Epithelial cell of proximal tubule (primary cell): ENCODE results near the gene FTO. TPM values are rescaled to one million over a fixed set of nuclear protein-coding genes. Genes with fewer than 3 reads are reported as not detected.

Experiments
- DNase-seq: peaks from one replicate; pipeline ENCODE4 v3.0.0-alpha.2; 2011; ENCODE audit warnings: low read depth
- H3K4me3 ChIP-seq: 2 replicates; pipeline ENCODE4 v1.5.1; 2011; ENCODE audit warnings: low read depth, mild to moderate bottlenecking, low read length
- total RNA-seq: library from RNA; depleted of rRNA; stranded (reverse); fragments of >200 nt; gene quantifications from 2 replicates; pipeline ENCODE4 v1.2.3, GENCODE V29; 2015
- TF ChIP-seq, protein P1 (sequence below): conservative IDR thresholded peaks from 2 replicates; pipeline ENCODE4 v1.5.1; 2012; ENCODE audit warnings: low read depth, mild to moderate bottlenecking, low read length

Gene FTO
- total RNA-seq, 1 donor from 2014 or later = 62.7 TPM

DNA sequence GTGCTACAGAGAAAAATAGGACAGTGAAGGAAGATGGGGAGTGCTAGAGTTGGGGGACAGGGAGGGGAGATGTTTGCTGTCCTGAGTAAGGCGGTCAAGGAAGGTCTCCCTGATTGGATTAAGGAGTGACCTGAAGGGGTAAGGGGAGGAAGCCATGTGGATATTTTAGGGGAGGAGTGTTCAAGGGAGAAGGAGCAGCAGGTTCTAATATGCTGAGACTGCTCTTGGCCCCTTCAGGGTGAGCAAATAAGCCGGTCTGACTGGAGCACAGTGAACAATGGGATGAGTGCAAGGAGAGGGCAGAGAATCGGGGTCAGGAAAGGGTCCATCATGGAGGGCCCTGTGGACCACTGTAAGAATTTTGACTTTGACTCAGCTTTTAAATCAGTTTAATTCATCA is 393.8 kb downstream of the FTO start:
- TF ChIP-seq, protein P1, sequence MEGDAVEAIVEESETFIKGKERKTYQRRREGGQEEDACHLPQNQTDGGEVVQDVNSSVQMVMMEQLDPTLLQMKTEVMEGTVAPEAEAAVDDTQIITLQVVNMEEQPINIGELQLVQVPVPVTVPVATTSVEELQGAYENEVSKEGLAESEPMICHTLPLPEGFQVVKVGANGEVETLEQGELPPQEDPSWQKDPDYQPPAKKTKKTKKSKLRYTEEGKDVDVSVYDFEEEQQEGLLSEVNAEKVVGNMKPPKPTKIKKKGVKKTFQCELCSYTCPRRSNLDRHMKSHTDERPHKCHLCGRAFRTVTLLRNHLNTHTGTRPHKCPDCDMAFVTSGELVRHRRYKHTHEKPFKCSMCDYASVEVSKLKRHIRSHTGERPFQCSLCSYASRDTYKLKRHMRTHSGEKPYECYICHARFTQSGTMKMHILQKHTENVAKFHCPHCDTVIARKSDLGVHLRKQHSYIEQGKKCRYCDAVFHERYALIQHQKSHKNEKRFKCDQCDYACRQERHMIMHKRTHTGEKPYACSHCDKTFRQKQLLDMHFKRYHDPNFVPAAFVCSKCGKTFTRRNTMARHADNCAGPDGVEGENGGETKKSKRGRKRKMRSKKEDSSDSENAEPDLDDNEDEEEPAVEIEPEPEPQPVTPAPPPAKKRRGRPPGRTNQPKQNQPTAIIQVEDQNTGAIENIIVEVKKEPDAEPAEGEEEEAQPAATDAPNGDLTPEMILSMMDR = no peak
- H3K4me3 ChIP-seq = no peak overlapping the region
- no peak for DNase-seq

DNA sequence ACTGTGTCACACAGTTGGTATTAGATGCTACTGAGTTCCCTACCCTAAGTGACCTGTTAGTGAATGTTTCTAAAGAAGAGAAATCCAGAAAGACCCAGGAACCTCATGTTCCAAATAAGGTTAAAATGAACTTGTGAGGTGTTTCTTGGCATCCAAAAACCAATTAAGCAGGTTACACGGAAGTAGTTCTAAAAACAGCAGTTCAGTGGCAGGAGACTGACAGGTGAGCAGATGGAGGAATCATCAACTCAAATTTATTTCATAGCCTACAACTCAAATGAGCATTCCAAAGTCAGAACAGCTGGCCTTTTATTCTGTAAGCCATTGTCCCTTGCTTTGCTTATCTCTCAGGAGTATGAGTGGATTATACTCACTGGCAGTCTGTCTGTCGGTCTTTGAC is 394.3 kb downstream of the FTO start:
- no peak overlapping the region for H3K4me3 ChIP-seq
- TF ChIP-seq, protein P1 = no peak
- DNase-seq = no peak

DNA sequence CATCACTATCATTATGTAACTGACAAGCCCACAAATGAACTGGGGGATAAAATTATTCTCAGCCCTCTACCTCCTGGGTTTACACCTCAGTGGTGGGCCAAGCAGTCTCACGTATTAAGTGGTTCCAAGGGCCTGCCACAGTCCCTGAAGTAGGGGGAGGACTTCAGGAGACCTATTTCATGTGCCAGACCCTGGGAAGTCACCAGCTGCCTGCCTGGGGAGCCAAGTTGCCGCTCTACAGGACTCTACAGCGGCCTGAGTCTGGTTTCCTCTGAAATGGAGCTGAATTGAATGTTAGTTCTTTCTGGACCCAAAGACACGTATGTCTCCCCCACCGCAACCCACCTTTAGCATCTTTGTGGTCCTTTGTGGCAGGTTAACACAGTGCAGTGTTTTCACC is 395.7 kb downstream of the FTO start:
- H3K4me3 ChIP-seq = no peak overlapping the region
- no peak for DNase-seq
- TF ChIP-seq, protein P1 = no peak

DNA sequence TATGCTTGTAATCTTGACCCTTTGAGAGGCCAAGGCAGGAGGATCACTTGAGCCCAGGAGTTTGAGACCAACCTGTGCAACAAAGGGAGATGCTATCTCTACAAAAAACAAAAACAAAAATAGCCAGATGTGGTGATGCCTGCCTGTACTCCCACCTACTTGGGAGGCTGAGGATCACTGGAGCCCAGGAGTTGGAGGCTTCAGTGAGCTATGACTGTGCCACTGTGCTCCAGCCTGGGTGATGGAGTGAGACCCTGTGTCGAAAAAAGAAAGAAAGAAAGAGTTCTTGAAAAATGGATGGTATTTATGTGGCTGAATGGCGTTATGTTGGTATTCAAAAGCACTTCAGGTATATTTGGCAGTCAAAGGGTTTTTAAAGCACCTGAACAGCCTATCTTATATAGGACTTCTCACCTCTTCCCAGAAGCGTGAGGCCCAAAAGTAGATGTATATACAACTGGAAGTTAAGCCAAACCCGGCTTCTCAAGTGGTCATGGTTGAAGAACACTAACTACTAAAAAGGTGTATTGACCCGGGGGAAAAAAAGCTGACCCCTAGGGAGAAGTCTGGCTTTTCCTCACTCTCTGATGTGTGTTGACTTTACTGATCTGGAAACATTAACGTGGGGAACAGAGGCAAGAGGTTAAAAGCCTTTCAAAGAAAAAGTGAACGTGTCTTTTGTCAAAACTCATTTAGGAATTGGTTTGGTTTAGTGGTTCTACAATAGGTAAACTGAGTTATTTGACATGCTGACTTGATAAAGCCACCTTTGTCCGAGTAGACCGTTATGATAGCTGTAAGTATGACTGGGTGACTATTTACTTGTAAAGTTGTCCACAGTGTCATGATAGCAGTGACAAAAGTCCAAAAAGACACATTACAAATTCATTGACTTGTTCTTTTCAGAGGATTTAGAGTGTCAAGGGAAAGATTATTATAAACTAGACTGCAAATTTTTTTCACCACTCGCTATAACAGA is 399.2 kb downstream of the FTO start:
- no peak for DNase-seq
- H3K4me3 ChIP-seq = no peak overlapping the region
- TF ChIP-seq, protein P1 = no peak

DNA sequence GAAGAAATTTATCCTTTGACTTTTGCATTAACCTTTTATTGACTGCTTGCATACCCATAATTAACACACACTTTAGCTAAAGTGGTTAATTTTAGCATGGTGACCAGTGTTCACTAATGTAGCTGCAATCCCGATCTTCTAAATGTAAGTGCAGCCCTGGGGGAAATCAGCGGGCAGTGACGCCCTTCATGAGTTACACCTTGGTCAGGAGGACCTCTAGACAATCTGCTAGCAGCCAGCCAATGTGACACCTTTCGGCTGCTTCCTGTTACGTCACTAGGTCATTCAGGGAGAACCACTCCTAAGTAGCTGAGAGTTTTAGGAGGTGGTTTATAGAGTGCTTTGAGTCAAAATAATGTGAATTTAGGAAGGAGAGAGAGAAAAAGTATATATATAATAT is 402.1 kb downstream of the FTO start:
- TF ChIP-seq, protein P1 = no peak
- no peak overlapping the region for H3K4me3 ChIP-seq
- no peak for DNase-seq

DNA sequence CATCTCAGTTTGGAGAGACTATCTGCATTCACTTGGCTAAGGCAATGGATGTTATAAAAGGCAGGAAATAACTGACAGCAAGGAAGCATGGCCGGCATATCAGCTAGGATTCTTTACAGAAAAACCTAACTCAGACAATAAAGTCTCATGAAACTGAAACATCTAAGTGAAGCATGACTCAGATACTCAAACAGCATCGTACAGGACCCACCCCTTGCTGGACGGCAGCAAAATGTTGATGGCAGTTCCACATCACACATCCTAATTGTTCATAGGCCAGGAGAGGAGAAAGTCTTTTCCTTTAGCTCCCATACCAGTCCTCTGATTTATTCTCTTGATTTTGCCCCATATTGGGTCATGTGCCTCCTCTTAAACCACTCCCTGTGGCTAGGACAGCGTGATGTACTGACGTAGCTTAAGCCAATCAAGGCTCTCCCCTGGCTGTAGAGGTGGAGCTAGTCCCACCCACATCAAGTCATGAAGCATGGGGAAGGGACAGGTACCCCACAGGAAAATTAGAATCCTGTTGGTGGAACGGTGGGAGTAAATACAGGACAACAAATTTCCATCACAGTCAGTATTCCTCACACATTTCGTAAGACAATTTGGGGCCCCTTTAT is 403.7 kb downstream of the FTO start:
- H3K4me3 ChIP-seq = no peak overlapping the region
- DNase-seq = no peak
- TF ChIP-seq, protein P1 = no peak
